HG02840 (cell line): ENCODE measurements around the gene MRPS30.
"Not testable (repeated sequence)": the region's sequence is repeated elsewhere in the genome, so short reads cannot be mapped to it uniquely, and the experiment has no call there.

ENCODE experiments used
- ATAC-seq: cut with Tn5 transposase; IDR thresholded peaks from one replicate; pipeline ENCODE4 v1.9.1; 2021; ENCODE audit warnings: mild to moderate bottlenecking, moderate library complexity, moderate number of reproducible peaks; ENCODE audit not compliant: unreplicated experiment, low FRiP score

The MRPS30 gene

GRCh38 chr5:44809956-44810420 is 1.2 kb downstream of the MRPS30 start:
- ATAC-seq, result no peak

GRCh38 chr5:44814761-44815160 is 6.0 kb downstream of the MRPS30 start:
- no peak for ATAC-seq

- no peak for ATAC-seq
Observed at GRCh38 chr5:44821164-44821563, 12.4 kb downstream of the MRPS30 start.

GRCh38 chr5:44824662-44825061 is 15.9 kb downstream of the MRPS30 start:
- ATAC-seq, result not testable (repeated sequence)

GRCh38 chr5:44827681-44828080 is 18.9 kb downstream of the MRPS30 start:
- no peak for ATAC-seq

GRCh38 chr5:44828719-44829118 is 20.0 kb downstream of the MRPS30 start:
- ATAC-seq, result no peak

- ATAC-seq, result no peak
Observed at GRCh38 chr5:44830951-44831350, 22.2 kb downstream of the MRPS30 start.

GRCh38 chr5:44833249-44833648 is 24.5 kb downstream of the MRPS30 start:
- no peak for ATAC-seq

GRCh38 chr5:44835693-44836092 is 26.9 kb downstream of the MRPS30 start:
- ATAC-seq, result no peak

GRCh38 chr5:44839018-44839681 is 30.4 kb downstream of the MRPS30 start:
- no peak for ATAC-seq

- ATAC-seq, result no peak
Observed at GRCh38 chr5:44842496-44843282, 33.9 kb downstream of the MRPS30 start.

- no peak for ATAC-seq
Observed at GRCh38 chr5:44844744-44845143, 36.0 kb downstream of the MRPS30 start.

GRCh38 chr5:44845777-44846176 is 37.0 kb downstream of the MRPS30 start:
- ATAC-seq, result no peak

GRCh38 chr5:44847206-44847852 is 38.6 kb downstream of the MRPS30 start:
- no peak for ATAC-seq

GRCh38 chr5:44860267-44860666 is 51.5 kb downstream of the MRPS30 start:
- no peak for ATAC-seq

GRCh38 chr5:44862808-44863207 is 54.1 kb downstream of the MRPS30 start:
- no peak for ATAC-seq
